KMS-11 (cell line): ENCODE results near the gene FNDC3B.

Experiments
- H2AFZ ChIP-seq: fragments of 200-600 bp; sonication (generic); 2 replicates; pipeline ENCODE4 v1.6.1; 2016; ENCODE audit warnings: antibody characterized with exemption, mixed run types, low read depth
- H3K27ac ChIP-seq: fragments of 200-600 bp; sonication (generic); 2 replicates; pipeline ENCODE4 v1.6.1; 2016; ENCODE audit warnings: mild to moderate bottlenecking, mixed run types
- H3K27me3 ChIP-seq: fragments of 200-600 bp; sonication (generic); 2 replicates; pipeline ENCODE4 v1.6.1; 2017; ENCODE audit warnings: mild to moderate bottlenecking, low read depth, mixed run types, moderate library complexity; ENCODE audit not compliant: insufficient read depth
- H3K36me3 ChIP-seq: fragments of 200-600 bp; sonication (generic); 2 replicates; pipeline ENCODE4 v1.6.1; 2017; ENCODE audit warnings: mild to moderate bottlenecking, mixed run types; ENCODE audit not compliant: insufficient read depth
- H3K4me1 ChIP-seq: fragments of 200-600 bp; sonication (generic); 2 replicates; pipeline ENCODE4 v1.6.1; 2016; ENCODE audit warnings: mild to moderate bottlenecking, low read depth, mixed run types; ENCODE audit not compliant: poor library complexity, severe bottlenecking
- H3K4me2 ChIP-seq: fragments of 200-600 bp; sonication (generic); 2 replicates; pipeline ENCODE4 v1.7.0; 2016; ENCODE audit warnings: mild to moderate bottlenecking, mixed run types
- H3K4me3 ChIP-seq: fragments of 200-600 bp; sonication (generic); IDR thresholded peaks from 2 replicates; pipeline ENCODE4 v1.6.1; 2017; ENCODE audit warnings: low read depth, low read length, mixed read lengths; ENCODE audit not compliant: insufficient read depth
- H3K79me2 ChIP-seq: fragments of 200-600 bp; sonication (generic); 2 replicates; pipeline ENCODE4 v1.6.1; 2016; ENCODE audit warnings: low read depth, mixed run types; ENCODE audit not compliant: insufficient read depth
- H3K9ac ChIP-seq: fragments of 200-600 bp; sonication (generic); 2 replicates; pipeline ENCODE4 v1.6.1; 2016; ENCODE audit warnings: mild to moderate bottlenecking, mixed run types
- H4K20me1 ChIP-seq: fragments of 200-600 bp; sonication (generic); 2 replicates; pipeline ENCODE4 v1.6.1; 2016; ENCODE audit warnings: mild to moderate bottlenecking, mixed run types; ENCODE audit not compliant: insufficient read depth
- TF ChIP-seq, protein P1 (sequence below): fragments of 200-600 bp; sonication (generic); conservative IDR thresholded peaks from 2 replicates; pipeline ENCODE4 v1.6.1; 2017; ENCODE audit warnings: low read depth, mild to moderate bottlenecking, antibody characterized with exemption, low read length, moderate library complexity, mixed read lengths

The FNDC3B gene

GRCh38 chr3:172198428-172198827 lies 159.1 kb downstream of the FNDC3B start:
- Histone ChIP-seq H3K4me3 (no peak overlapping the region), H3K4me2 (no peak overlapping the region), H3K27ac (no peak overlapping the region), H3K36me3 (no peaks in the 10 kb centered on the region), H2AFZ (no peak overlapping the region), H3K27me3 (no peaks in the 10 kb centered on the region), H3K9ac (no peak overlapping the region), H4K20me1 (peaks cover 11% of the 10 kb centered on the region), H3K79me2 (peaks cover 85% of the 10 kb centered on the region), H3K4me1 (peaks cover 12% of the 10 kb centered on the region)
- TF ChIP-seq, protein P1, sequence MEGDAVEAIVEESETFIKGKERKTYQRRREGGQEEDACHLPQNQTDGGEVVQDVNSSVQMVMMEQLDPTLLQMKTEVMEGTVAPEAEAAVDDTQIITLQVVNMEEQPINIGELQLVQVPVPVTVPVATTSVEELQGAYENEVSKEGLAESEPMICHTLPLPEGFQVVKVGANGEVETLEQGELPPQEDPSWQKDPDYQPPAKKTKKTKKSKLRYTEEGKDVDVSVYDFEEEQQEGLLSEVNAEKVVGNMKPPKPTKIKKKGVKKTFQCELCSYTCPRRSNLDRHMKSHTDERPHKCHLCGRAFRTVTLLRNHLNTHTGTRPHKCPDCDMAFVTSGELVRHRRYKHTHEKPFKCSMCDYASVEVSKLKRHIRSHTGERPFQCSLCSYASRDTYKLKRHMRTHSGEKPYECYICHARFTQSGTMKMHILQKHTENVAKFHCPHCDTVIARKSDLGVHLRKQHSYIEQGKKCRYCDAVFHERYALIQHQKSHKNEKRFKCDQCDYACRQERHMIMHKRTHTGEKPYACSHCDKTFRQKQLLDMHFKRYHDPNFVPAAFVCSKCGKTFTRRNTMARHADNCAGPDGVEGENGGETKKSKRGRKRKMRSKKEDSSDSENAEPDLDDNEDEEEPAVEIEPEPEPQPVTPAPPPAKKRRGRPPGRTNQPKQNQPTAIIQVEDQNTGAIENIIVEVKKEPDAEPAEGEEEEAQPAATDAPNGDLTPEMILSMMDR: no peak

DNA sequence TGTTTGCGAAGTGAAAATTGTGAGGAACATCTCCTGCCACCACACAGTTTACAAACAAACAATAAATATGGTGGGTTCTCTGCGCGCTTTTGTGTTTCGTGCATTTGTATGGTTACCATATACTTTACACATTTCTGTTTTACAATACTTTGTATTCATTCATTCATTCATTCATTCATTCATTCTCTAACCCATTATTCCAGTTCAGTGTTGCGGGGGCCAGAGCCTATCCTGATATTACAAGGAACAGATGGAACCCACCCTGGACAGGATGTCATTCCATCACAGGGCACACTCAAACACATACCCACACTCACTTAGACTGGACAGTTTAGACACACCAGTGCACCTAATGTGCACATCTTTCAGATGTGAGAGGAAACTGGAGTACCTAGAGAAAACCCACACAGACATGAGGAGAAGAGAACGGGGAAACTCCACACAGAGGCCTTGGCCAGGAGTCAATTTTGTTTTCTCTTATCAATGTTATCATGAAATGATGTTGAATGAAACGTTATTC lies 160.5 kb downstream of the FNDC3B start:
- Histone ChIP-seq H3K4me2 (no peak overlapping the region), H3K4me1 (peaks cover 3% of the 10 kb centered on the region), H3K79me2 (peaks cover 86% of the 10 kb centered on the region), H3K4me3 (no peak overlapping the region), H2AFZ (no peak overlapping the region), H3K27me3 (no peaks in the 10 kb centered on the region), H3K27ac (no peak overlapping the region), H3K36me3 (0 out of 2 replicates have a peak, but pooled peaks cover 3% of the 10 kb centered on the region), H4K20me1 (peaks cover 8% of the 10 kb centered on the region), H3K9ac (no peak overlapping the region)
- TF ChIP-seq, protein P1: no peak

- Histone ChIP-seq H4K20me1 (peaks cover 8% of the 10 kb centered on the region), H3K79me2 (peaks cover 87% of the 10 kb centered on the region), H3K27ac (no peak overlapping the region), H3K4me1 (no peaks in the 10 kb centered on the region), H3K4me2 (no peak overlapping the region), H2AFZ (no peak overlapping the region), H3K27me3 (no peaks in the 10 kb centered on the region), H3K9ac (no peak overlapping the region), H3K4me3 (no peak overlapping the region), H3K36me3 (0 out of 2 replicates have a peak, but pooled peaks cover 4% of the 10 kb centered on the region)
- TF ChIP-seq, protein P1: no peak
Measured at GRCh38 chr3:172201136-172201869, 161.9 kb downstream of the FNDC3B start.

GRCh38 chr3:172201870-172202236 lies 162.5 kb downstream of the FNDC3B start:
- H3K4me3 ChIP-seq: no peak overlapping the region
- TF ChIP-seq, protein P1: no peak
- peaks cover 85% of the 10 kb centered on the region for H3K79me2 ChIP-seq
- no peak overlapping the region for H3K9ac ChIP-seq
- H3K4me1 ChIP-seq: no peaks in the 10 kb centered on the region
- 0 out of 2 replicates have a peak, but pooled peaks cover 4% of the 10 kb centered on the region for H3K36me3 ChIP-seq
- no peaks in the 10 kb centered on the region for H3K27me3 ChIP-seq
- no peak overlapping the region for H2AFZ ChIP-seq
- H3K27ac ChIP-seq: no peak overlapping the region
- H4K20me1 ChIP-seq: peaks cover 8% of the 10 kb centered on the region
- H3K4me2 ChIP-seq: no peak overlapping the region
